ENCODE measurements around the gene SLC2A13. TPM values are rescaled to one million over a fixed set of nuclear protein-coding genes. Genes with fewer than 3 reads are reported as not detected.

The SLC2A13 gene
- polyA plus RNA-seq, 1 donor (not counting 4 experiments of a cell fraction or from before 2014, with no cell fraction given) = 1.1 TPM

- H3K4me1 ChIP-seq (ENCODE audit: control insufficient read depth, extremely low read depth, insufficient read depth, low read length) = peaks cover 3% of the 10 kb centered on the region
- no peaks in the 10 kb centered on the region for H3K79me2 ChIP-seq (ENCODE audit: control insufficient read depth, insufficient read depth, low read length)
- H3K27me3 ChIP-seq (ENCODE audit: control insufficient read depth, extremely low read depth, insufficient read depth, low read length) = no peaks in the 10 kb centered on the region
- dilution Hi-C loops (cut with MboI; ENCODE audit: extremely low pct_ligation_motif_present, low sequenced_read_pairs) = no loop called here
- no peak overlapping the region for H3K4me3 ChIP-seq (ENCODE audit: control insufficient read depth in 2 of 3, extremely low read depth in 1 of 3, insufficient read depth in 2 of 3, low read depth in 1 of 3, low read length in 3 of 3)
- H3K9me3 ChIP-seq (ENCODE audit: control insufficient read depth, low read depth, low read length) = no peaks in the 10 kb centered on the region
- H4K20me1 ChIP-seq (ENCODE audit: control insufficient read depth, extremely low read depth, insufficient read depth, low read length) = no peaks in the 10 kb centered on the region
- TF ChIP-seq CTCF (optimal IDR thresholded peaks at IDR 0.05 in 1 of 3, IDR thresholded peaks at IDR 0.05 in 1 of 3, conservative IDR thresholded peaks at IDR 0.05 in 1 of 3; ENCODE audit: extremely low read depth in 1 of 3, insufficient read depth in 2 of 3, low read length in 3 of 3) (no peak), EZH2 (IDR thresholded peaks at IDR 0.05; ENCODE audit: low read length) (no peak)
- no peak overlapping the region for H3K27ac ChIP-seq (ENCODE audit: control insufficient read depth, insufficient read depth, low read length)
- DNase-seq (ENCODE audit: low read depth, low spot score) (no peak), FAIRE-seq (no peak)
- no peak overlapping the region for H3K4me2 ChIP-seq (ENCODE audit: control insufficient read depth, extremely low read depth, insufficient read depth, low read depth, low read length)
- H2AFZ ChIP-seq (ENCODE audit: control insufficient read depth, low read length) = no peak overlapping the region
- H3K9me1 ChIP-seq (ENCODE audit: control insufficient read depth, extremely low read depth, insufficient read depth, low read length) = no peaks in the 10 kb centered on the region
- H3K9ac ChIP-seq (ENCODE audit: control insufficient read depth, extremely low read depth, insufficient read depth, low read length) = no peak overlapping the region
- no peaks in the 10 kb centered on the region for H3K36me3 ChIP-seq (ENCODE audit: control insufficient read depth in 2 of 2, extremely low read depth in 1 of 2, insufficient read depth in 2 of 2, low read length in 2 of 2)
Observed at GRCh38 chr12:39723831-39724230, 382.1 kb downstream of the SLC2A13 start.

- DNase-seq (ENCODE audit: low read depth, low spot score) (no peak), FAIRE-seq (no peak)
- TF ChIP-seq CTCF (optimal IDR thresholded peaks at IDR 0.05 in 1 of 3, IDR thresholded peaks at IDR 0.05 in 1 of 3, conservative IDR thresholded peaks at IDR 0.05 in 1 of 3; ENCODE audit: extremely low read depth in 1 of 3, insufficient read depth in 2 of 3, low read length in 3 of 3) (no peak), EZH2 (IDR thresholded peaks at IDR 0.05; ENCODE audit: low read length) (no peak)
- no peak overlapping the region for H3K9ac ChIP-seq (ENCODE audit: control insufficient read depth, extremely low read depth, insufficient read depth, low read length)
- H4K20me1 ChIP-seq (ENCODE audit: control insufficient read depth, extremely low read depth, insufficient read depth, low read length) = no peaks in the 10 kb centered on the region
- no peaks in the 10 kb centered on the region for H3K27me3 ChIP-seq (ENCODE audit: control insufficient read depth, extremely low read depth, insufficient read depth, low read length)
- no peaks in the 10 kb centered on the region for H3K36me3 ChIP-seq (ENCODE audit: control insufficient read depth in 2 of 2, extremely low read depth in 1 of 2, insufficient read depth in 2 of 2, low read length in 2 of 2)
- H3K4me2 ChIP-seq (ENCODE audit: control insufficient read depth, extremely low read depth, insufficient read depth, low read depth, low read length) = no peak overlapping the region
- no peaks in the 10 kb centered on the region for H3K9me1 ChIP-seq (ENCODE audit: control insufficient read depth, extremely low read depth, insufficient read depth, low read length)
- peaks cover 3% of the 10 kb centered on the region for H3K4me1 ChIP-seq (ENCODE audit: control insufficient read depth, extremely low read depth, insufficient read depth, low read length)
- dilution Hi-C loops (cut with MboI; ENCODE audit: extremely low pct_ligation_motif_present, low sequenced_read_pairs) = no loop called here
- no peaks in the 10 kb centered on the region for H3K9me3 ChIP-seq (ENCODE audit: control insufficient read depth, low read depth, low read length)
- H2AFZ ChIP-seq (ENCODE audit: control insufficient read depth, low read length) = no peak overlapping the region
- no peaks in the 10 kb centered on the region for H3K79me2 ChIP-seq (ENCODE audit: control insufficient read depth, insufficient read depth, low read length)
- H3K4me3 ChIP-seq (ENCODE audit: control insufficient read depth in 2 of 3, extremely low read depth in 1 of 3, insufficient read depth in 2 of 3, low read depth in 1 of 3, low read length in 3 of 3) = no peak overlapping the region
- no peak overlapping the region for H3K27ac ChIP-seq (ENCODE audit: control insufficient read depth, insufficient read depth, low read length)
Observed at GRCh38 chr12:39722504-39722903, 383.4 kb downstream of the SLC2A13 start.

Measured in keratinocyte (primary cell).